Middle frontal gyrus (tissue), 1 donor: Measurements from ENCODE around the gene PRRC2A.

Experiments
- DNase-seq: peaks from one replicate; pipeline ENCODE4 v3.0.0-alpha.2; 2015; ENCODE audit warnings: low spot score; ENCODE audit errors: extremely low spot score

The PRRC2A gene

GRCh38 chr6:31651602-31652191, 31.2 kb downstream of the PRRC2A start:
- DNase-seq = peak; percentile 6

- DNase-seq = peak; percentile 81
Observed at GRCh38 chr6:31652925-31653724, 32.6 kb downstream of the PRRC2A start.

- DNase-seq = no peak
Observed at GRCh38 chr6:31654574-31655348, 34.2 kb downstream of the PRRC2A start.

- no peak for DNase-seq
Observed at GRCh38 chr6:31655349-31656237, 35.1 kb downstream of the PRRC2A start, which contains the start of gene APOM. Gene APOM, plus strand, starts transcription at chr6:31655894. Its CDS starts 73 bp downstream, at chr6:31655967.

GRCh38 chr6:31657406-31658157, 37.1 kb downstream of the PRRC2A start:
- no peak for DNase-seq

- no peak for DNase-seq
Observed at GRCh38 chr6:31658158-31658688, 37.7 kb downstream of the PRRC2A start.

- DNase-seq = no peak
Observed at GRCh38 chr6:31658983-31659648, 38.6 kb downstream of the PRRC2A start.

- DNase-seq = no peak
Observed at GRCh38 chr6:31659649-31660380, 39.3 kb downstream of the PRRC2A start.

GRCh38 chr6:31660381-31661261, 40.1 kb downstream of the PRRC2A start, which contains the start of gene C6orf47:
Gene C6orf47, minus strand, starts transcription at chr6:31660778. Its CDS starts 831 bp downstream, at chr6:31659947.
- peak; percentile 63 for DNase-seq

- no peak for DNase-seq
Observed at GRCh38 chr6:31661262-31662123, 41.0 kb downstream of the PRRC2A start.

- DNase-seq = no peak
Observed at GRCh38 chr6:31662124-31662723, 41.7 kb downstream of the PRRC2A start.

GRCh38 chr6:31663126-31663960, 42.8 kb downstream of the PRRC2A start:
- no peak for DNase-seq

GRCh38 chr6:31663961-31664789, 43.7 kb downstream of the PRRC2A start:
- DNase-seq = no peak

GRCh38 chr6:31664790-31665500, 44.4 kb downstream of the PRRC2A start, which contains the start of gene GPANK1:
Gene GPANK1, minus strand, starts transcription at chr6:31664997. Its CDS starts 519 bp downstream, at chr6:31664478.
- peak; percentile 93 for DNase-seq
